ENCODE data around the gene TRAPPC5. TPM values are rescaled to one million over a fixed set of nuclear protein-coding genes. Genes with fewer than 3 reads are reported as not detected.

TRAPPC5 gene
- 100 to 1,000 TPM in 1 of 4 donors, 10 to 100 TPM in 3; 12.4 to 156 (median 41.0) TPM for total RNA-seq

GRCh38 chr19:7680606-7681339 is at the start of gene TRAPPC5:
Gene TRAPPC5, plus strand, starts transcription at chr19:7680833. Its CDS starts 1,421 bp downstream, at chr19:7682254.
- intact Hi-C loops (cut with DNase I; ENCODE audit: low total_unique reads) = no loop called here

GRCh38 chr19:7631577-7631976 is 49.1 kb upstream of the TRAPPC5 start:
- no peak for DNase-seq
- peaks cover 10 to 16% of the 10 kb centered on the region in 2 donors for H3K4me1 ChIP-seq
- no peaks in the 10 kb centered on the region for H3K36me3 ChIP-seq
- H3K27me3 ChIP-seq = peaks cover 0 to 5% of the 10 kb centered on the region in 2 donors
- H3K9me3 ChIP-seq = no peaks in the 10 kb centered on the region
- no peak for TF ChIP-seq POLR2A (IDR thresholded peaks at IDR 0.05)
- no peak for TF ChIP-seq CTCF (IDR thresholded peaks at IDR 0.05)
- H3K4me3 ChIP-seq = no peak overlapping the region
- intact Hi-C loops (cut with DNase I; ENCODE audit: low total_unique reads) = no loop called here
- no peak overlapping the region for H3K27ac ChIP-seq

More at GRCh38 chr19:7680606-7681339, at the start of gene TRAPPC5:
- TF ChIP-seq CTCF (IDR thresholded peaks at IDR 0.05) (peak; percentile 64 to 99 (median 96)), POLR2A (IDR thresholded peaks at IDR 0.05) (peak; percentile 40 to 62)
- Histone ChIP-seq H3K27ac (peak within 1 kb of the TSS; percentile 78 to 90), H3K4me3 (peak within 1 kb of the TSS; percentile 96 to 99), H3K9me3 (no peaks in the 10 kb centered on the region), H3K27me3 (no peaks in the 10 kb centered on the region), H3K36me3 (no peaks in the 10 kb centered on the region), H3K4me1 (peaks cover 0 to 10% of the 10 kb centered on the region in 2 donors)
- DNase-seq = peak; percentile 67 to 89

- no peaks in the 10 kb centered on the region for H3K9me3 ChIP-seq
- H3K27ac ChIP-seq = no peak overlapping the region
- H3K36me3 ChIP-seq = no peaks in the 10 kb centered on the region
- TF ChIP-seq POLR2A (IDR thresholded peaks at IDR 0.05) (no peak), CTCF (IDR thresholded peaks at IDR 0.05) (no peak)
- H3K4me3 ChIP-seq = no peak overlapping the region
- peaks cover 10 to 16% of the 10 kb centered on the region in 2 donors for H3K4me1 ChIP-seq
- DNase-seq = no peak
- peaks cover 8 to 15% of the 10 kb centered on the region in 2 donors for H3K27me3 ChIP-seq
- intact Hi-C loops (cut with DNase I; ENCODE audit: low total_unique reads) = no loop called here
Measured at GRCh38 chr19:7632340-7633203, 48.1 kb upstream of the TRAPPC5 start.

- H3K27ac ChIP-seq = no peak within 1 kb of the TSS
- H3K4me1 ChIP-seq = peaks cover 5 to 10% of the 10 kb centered on the region in 2 donors
- no peaks in the 10 kb centered on the region for H3K36me3 ChIP-seq
- H3K9me3 ChIP-seq = no peaks in the 10 kb centered on the region
- DNase-seq = no peak
- intact Hi-C loops (cut with DNase I; ENCODE audit: low total_unique reads) = no loop called here
- peaks cover 10 to 20% of the 10 kb centered on the region in 2 donors for H3K27me3 ChIP-seq
- H3K4me3 ChIP-seq = no peak within 1 kb of the TSS
- TF ChIP-seq CTCF (IDR thresholded peaks at IDR 0.05) = no peak
- no peak for TF ChIP-seq POLR2A (IDR thresholded peaks at IDR 0.05)
Measured at GRCh38 chr19:7633698-7634097, 46.9 kb upstream of the TRAPPC5 start, which contains the start of gene PCP2. Gene PCP2, minus strand, starts transcription at chr19:7633719. Its CDS starts 262 bp downstream, at chr19:7633457.
